Measurements from ENCODE around the gene MACROD2.

The MACROD2 gene

DNA sequence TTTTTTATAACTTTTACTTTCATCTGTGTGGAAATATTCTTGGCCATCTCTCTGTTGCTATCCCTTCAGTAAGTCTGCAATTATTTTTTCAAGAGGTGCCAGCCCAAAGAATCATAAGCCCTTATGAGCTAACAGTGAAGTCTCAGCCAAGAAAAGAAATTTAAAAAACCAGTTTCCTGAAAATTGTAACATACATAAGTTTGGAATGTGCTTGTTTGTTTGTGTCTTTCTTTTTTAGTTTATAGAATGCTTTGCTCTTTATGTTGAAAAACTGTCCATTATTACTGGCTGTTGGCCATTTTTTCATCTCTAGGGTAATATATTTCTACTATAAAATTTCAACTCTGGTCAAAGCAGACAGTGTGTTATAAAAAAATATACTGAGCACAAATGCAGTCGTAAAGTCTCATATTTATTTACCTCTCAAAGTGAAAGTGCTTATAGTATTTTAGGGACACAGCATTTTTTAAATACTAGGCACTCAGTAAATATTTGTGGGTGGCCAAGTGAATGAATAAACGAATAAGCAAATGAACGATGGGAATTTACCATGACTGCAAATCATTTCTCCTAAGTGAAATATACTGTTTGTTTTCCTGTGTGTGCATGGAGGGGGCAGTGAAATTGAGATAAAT lies 1918.2 kb downstream of the MACROD2 start:
- no peak for DNase-seq (ENCODE audit: low spot score)

DNA sequence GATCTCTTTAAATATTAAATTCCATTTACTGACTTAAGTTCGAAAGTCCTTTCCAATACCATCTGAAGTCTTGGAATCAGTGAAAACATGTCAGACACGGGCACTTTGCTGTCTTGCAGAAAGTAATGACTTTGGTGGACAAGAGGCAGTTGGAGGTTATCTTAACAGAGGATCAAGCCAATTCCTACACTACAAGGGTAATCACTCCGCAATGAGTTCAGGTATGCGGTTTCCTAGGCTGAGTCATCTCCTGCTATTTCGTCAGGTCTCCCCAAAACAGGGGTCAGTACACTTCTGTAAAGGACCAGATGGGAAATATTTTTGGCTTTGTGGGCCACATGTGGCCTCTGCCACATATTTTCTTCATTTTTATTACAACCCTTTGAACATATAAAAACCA lies 1921.3 kb downstream of the MACROD2 start:
- no peak for DNase-seq (ENCODE audit: low spot score)

- no peak for DNase-seq (ENCODE audit: low spot score)
Measured at GRCh38 chr20:15917283-15917682, 1922.0 kb downstream of the MACROD2 start.

GRCh38 chr20:15918631-15919030 lies 1923.3 kb downstream of the MACROD2 start:
- DNase-seq (ENCODE audit: low spot score): no peak

DNA sequence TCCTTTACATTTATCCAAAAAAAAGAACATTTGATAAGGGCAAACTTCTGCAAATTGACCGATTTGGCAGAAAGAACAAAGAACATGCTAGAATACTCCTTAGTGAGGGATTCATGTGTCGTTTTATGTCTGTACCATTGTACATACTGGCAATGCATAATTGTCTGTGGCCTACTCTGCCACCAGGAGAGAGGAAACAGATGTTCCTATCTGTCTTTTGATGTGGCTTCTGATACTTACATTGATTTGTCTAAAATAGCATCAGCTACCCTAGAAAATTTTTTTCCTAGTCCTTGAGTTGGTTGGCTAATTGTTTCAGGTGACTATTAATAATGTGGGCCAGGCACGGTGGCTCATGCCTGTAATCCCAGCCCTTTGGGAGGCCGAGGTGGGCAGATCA lies 1923.8 kb downstream of the MACROD2 start:
- DNase-seq (ENCODE audit: low spot score): no peak

DNA sequence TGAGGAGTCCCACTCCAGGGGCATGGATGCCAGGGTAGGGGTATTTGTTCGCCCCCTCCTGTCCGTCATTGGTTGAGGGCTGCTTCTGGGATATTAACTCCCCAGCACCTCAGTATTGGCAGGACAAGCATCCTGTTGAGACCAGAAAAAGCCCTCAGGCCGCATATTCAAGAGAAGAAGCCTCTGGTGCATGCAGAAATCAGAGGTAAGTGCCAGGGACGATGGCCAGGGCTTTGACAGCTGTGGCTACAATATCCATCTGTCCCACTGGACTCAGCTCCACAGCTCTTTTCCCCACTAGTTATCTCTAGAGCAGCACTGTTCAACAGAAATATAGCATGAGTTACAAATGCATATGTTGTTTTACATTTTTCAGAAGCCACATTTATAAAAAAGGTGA lies 1926.6 kb downstream of the MACROD2 start:
- no peak for DNase-seq (ENCODE audit: low spot score)

GRCh38 chr20:15922556-15922955 lies 1927.2 kb downstream of the MACROD2 start:
- DNase-seq (ENCODE audit: low spot score): no peak

DNA sequence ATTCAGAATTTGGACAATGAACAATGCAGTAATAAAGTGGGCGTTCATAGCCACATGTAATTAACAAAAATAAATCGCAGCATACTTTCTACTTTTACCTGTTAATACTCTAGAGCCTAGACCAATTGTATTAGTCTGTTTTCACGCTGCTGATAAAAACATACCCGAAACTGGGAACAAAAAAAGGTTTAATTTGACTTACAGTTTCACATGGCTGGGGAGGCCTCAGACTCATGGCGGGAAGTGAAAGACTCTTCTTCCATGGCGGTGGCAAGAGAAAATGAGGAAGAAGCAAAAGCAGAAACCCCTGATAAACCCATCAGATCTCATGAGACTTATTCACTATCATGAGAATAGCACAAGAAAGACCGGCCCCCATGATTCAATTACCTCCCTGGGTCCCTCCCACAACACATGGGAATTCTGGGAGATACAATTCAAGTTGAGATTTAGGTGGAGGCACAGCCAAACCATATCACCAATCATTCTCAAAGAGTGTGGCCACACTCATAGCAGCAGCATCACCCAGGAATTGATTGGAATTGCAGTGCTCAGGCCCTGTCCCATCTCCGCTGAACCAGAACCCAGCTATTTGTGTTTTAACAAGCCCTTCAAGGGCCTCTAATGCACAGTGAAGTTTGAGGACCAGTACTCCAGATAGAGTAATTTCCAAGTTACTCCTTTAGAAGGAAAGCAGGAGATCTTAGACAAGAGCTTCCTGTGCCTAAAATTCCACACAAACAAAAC lies 1927.9 kb downstream of the MACROD2 start:
- no peak for DNase-seq (ENCODE audit: low spot score)

DNA sequence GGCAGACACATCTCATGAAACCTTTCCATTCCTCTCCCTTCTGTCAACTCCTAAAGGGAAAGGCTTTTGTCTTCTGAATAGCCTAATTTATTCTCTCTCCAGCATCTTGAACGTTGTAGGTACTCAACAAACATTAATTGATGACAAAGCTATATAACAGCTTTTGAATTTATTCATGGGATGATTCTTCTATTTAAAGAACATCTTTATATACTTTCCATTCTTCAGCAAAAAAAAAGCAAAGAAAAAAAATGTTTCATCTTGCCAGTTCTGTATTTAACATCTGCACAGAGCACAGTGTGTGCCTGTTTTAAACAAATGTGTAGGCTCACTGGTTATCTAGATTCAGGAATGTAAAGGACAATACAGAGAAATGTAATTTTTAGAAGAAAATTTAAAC lies 1929.2 kb downstream of the MACROD2 start:
- DNase-seq (ENCODE audit: low spot score): no peak

DNA sequence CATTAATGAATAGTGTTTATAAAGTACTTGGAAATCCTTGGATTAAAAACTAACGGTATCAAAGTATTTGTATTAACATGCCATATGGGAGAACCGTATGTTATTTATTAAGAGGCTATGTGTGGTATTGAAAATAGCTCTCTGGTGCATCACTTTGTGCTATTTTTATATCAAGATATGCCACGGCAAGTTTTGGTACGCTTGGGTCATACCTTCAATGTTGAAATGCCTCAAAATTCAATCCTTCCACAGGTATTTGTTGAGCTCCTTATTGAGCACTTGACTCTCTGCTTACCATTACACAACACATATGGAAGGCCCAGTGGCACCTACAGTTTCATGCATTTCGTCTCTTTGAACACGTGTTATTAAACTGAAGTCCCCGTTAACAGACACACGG lies 1930.1 kb downstream of the MACROD2 start:
- no peak for DNase-seq (ENCODE audit: low spot score)

DNA sequence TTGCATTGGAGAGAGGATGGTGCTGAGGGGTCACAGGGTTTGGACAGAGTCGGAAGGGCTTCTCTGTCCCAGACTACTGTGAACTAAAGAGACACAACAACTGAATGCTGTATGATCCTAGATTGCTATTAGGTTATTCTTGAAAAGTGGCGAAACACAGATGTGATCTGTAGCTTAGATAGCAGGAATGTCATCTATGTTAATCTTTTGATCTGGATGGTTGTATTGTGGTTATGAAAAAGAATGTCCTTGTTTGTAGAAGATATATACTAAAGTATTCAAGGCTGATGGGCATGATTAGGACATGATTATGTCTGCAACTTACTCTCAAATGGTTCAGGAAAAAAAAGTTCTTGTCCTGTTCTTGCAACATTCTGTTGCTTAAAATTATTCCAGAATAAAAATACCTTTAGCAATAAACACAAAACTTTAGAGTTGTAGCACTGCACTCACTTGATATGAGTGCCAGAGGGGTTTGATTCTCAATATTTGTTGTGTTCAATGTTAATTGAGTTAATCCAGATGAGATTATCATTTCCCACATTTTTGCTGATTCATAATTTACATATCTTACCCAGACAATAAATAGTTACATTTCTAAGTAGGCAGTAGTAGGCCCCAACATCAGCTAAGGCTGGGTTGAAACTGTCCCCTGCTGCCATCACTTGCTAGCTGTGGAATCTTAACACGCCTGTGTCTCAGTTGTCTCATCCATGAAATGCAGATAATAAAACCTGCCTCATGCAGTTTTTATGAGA lies 1932.8 kb downstream of the MACROD2 start:
- no peak for DNase-seq (ENCODE audit: low spot score)

DNA sequence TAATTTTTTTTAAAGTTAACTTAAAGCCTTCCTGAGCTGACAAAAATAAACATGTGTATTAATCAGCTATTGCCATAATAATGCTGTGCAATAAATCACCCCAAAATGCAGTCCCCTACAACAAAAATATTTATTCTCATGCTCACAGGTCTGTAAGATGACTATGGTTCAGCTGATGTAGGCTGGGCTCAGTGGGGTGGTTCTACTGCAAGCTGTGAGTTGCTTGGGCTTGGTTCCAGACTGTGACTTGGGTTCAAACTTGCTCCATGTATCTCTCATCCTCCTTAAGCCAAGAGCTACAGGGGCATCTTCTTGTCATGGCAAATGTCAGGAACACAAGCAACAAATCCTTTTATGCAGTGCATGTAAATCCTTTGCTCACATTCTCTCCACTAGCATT lies 1933.6 kb downstream of the MACROD2 start:
- DNase-seq (ENCODE audit: low spot score): no peak

DNA sequence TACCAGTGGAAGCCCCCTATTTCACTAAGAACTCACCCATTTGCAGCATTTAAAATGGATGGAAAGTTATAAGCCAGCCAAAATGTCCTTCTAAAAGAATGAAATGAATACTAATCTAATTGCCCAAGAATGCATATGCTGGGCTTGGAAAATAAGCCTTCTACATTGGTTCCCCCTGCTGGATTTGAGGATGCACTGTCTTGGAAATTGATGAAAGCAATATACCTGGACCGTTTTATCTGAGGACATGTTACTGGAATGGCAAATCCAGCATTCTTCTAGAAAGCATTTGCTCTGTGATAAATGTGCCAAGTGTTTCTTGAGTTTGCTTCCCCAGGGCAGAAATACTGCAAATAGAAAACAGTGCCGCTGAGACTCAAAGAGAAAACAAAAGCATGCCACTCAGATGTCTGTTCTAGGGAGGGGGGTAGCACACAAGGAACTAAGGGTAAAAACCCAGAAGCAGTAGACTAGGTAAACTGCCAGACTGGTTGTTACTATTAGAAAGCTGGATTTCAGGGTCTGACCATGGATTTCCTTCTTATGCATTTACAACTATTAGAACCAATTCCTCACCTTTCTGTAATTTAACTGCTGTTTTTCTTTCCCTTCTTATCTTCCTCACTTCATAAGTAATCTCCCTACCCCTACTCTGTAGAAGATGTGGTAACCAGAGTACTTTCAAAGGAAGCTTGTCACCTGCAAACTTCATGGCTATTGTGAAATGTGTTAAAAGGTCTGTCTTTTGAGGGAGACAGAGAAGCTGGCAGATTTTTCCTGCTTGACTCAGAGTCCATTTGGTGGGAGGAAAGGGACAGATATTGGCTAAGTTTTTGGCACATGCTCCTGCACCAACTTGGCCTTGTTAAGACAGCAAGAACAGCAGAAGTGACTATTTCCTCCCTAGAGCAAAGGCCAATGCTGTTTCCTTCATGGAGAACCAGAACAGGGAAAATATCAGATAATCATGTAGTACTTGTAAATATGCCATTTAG lies 1935.3 kb downstream of the MACROD2 start:
- DNase-seq (ENCODE audit: low spot score): no peak

DNA sequence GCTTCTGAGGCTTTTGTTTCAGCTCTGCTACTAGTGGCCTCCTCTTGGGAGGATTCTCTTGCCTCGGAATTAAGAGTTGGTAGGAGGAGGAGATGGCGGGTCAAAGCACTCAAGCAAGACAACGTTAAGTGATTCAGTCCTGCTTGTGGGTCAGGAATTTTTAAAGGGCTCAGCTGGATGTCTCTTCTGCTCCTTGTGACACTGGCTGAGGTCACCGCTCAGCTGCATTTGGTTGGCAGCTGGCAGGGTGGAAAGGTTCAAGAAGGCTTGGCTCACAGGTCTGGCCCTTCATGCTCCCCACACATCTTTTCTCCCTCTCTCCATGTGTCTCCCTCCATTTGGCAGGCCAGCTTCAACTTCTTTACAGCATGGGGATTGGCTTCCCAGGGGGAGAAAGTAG lies 1936.6 kb downstream of the MACROD2 start:
- DNase-seq (ENCODE audit: low spot score): no peak

DNA sequence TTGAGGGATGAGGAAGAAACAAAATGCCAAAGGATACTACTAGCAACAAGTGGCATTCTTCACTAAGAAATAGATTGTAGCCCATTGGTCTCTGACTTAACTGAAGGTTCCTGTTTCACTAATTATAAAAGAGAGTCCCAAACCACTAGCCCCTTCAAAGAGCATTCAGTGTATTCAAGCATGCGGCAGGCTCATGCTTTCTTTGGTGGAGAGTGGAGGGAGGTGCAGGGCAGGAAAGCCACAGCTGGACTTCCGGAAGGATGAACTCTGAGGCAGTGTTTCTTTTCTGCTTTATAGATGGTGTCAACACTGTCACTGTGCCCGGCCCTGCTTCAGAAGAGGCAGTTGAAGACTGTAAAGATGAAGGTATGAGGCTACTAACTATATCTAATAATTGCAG lies 1941.9 kb downstream of the MACROD2 start:
- no peak for DNase-seq (ENCODE audit: low spot score)

GRCh38 chr20:15938847-15939246 lies 1943.5 kb downstream of the MACROD2 start:
- DNase-seq (ENCODE audit: low spot score): no peak

- DNase-seq (ENCODE audit: low spot score): no peak
Measured at GRCh38 chr20:15940127-15940526, 1944.8 kb downstream of the MACROD2 start.

- no peak for DNase-seq (ENCODE audit: low spot score)
Measured at GRCh38 chr20:15942130-15942529, 1946.8 kb downstream of the MACROD2 start.

- no peak for DNase-seq (ENCODE audit: low spot score)
Measured at GRCh38 chr20:15945289-15945688, 1950.0 kb downstream of the MACROD2 start.

GRCh38 chr20:15949391-15949790 lies 1954.1 kb downstream of the MACROD2 start:
- DNase-seq (ENCODE audit: low spot score): no peak

GRCh38 chr20:15951658-15952057 lies 1956.3 kb downstream of the MACROD2 start:
- DNase-seq (ENCODE audit: low spot score): no peak

DNA sequence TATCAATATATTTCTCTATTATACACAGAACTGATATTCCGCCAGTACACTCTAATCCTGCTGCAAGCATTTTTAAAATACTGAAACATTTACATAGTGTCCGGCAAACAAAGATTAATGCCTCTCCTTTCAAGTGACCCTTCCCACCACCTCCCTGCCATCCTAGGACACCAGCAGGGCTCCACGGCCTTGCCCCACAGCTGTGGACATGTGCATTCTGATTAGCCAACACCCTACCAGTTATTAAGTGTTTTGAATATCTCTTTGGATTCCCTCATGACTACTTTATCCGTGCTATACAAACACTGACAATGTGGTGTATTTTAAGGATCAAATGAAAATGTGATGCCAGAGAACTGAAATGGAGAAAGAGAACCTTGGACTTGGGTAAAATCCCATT lies 1962.8 kb downstream of the MACROD2 start:
- no peak for DNase-seq (ENCODE audit: low spot score)
